H1 (cell line): ENCODE measurements around the gene OS9. TPM values are rescaled to one million over a fixed set of nuclear protein-coding genes. Genes with fewer than 3 reads are reported as not detected.
"Not testable (repeated sequence)": the region's sequence is repeated elsewhere in the genome, so short reads cannot be mapped to it uniquely, and the experiment has no call there.

Source experiments
- CTCF ChIA-PET: fragments of 300-600 bp; sonication (Branson Sonifier 250); formaldehyde crosslinking; loops from one replicate; lab custom pipeline; 2021; ENCODE audit not compliant: partially characterized antibody; lab: Charles Lee
- POLR2A ChIA-PET: fragments of 300-600 bp; sonication (Branson Sonifier 250); formaldehyde crosslinking; loops from one replicate; lab custom pipeline; 2021; ENCODE audit warnings: inconsistent platforms; ENCODE audit not compliant: partially characterized antibody; lab: Charles Lee
- DNase-seq, 2 experiments: peaks; one replicate each; pipeline versions ENCODE4 v3.0.0 to v3.0.0-alpha.2; 2010 to 2022; ENCODE audit warnings: low spot score in 2 of 2, low read depth in 1 of 2, mixed read lengths in 1 of 2
- FAIRE-seq: peaks from 2 replicates; lab custom pipeline; 2011; peaks lifted over from hg19 to GRCh38; lab: Jason Lieb, UNC
- H2AFZ ChIP-seq: 2 replicates; pipeline ENCODE4 v1.8.1; 2012; ENCODE audit warnings: low read length, inconsistent platforms
- H2AK5ac ChIP-seq: 2 replicates; pipeline ENCODE4 v1.6.1; 2013; ENCODE audit warnings: low read depth, low read length
- H2BK120ac ChIP-seq: replicated peaks from 2 replicates; pipeline ENCODE3; 2013; ENCODE audit warnings: low read depth, low read length, inconsistent platforms
- H2BK12ac ChIP-seq: 2 replicates; pipeline ENCODE4 v1.6.1; 2013; ENCODE audit warnings: low read depth, low read length
- H2BK15ac ChIP-seq: 2 replicates; pipeline ENCODE4 v1.6.1; 2013; ENCODE audit warnings: low read length
- H2BK20ac ChIP-seq: 2 replicates; pipeline ENCODE4 v1.6.1; 2013; ENCODE audit warnings: low read length
- H2BK5ac ChIP-seq: 2 replicates; pipeline ENCODE4 v1.6.1; 2013; ENCODE audit warnings: low read depth, low read length
- H3K14ac ChIP-seq: 2 replicates; pipeline ENCODE4 v1.6.1; 2013; ENCODE audit warnings: inconsistent platforms; ENCODE audit not compliant: insufficient read length
- H3K18ac ChIP-seq: 2 replicates; pipeline ENCODE4 v1.6.1; 2013; ENCODE audit warnings: low read length; ENCODE audit errors: extremely low read depth
- H3K23ac ChIP-seq: 2 replicates; pipeline ENCODE4 v1.6.1; 2013; ENCODE audit warnings: inconsistent platforms; ENCODE audit not compliant: insufficient read length
- H3K23me2 ChIP-seq: 2 replicates; pipeline ENCODE4 v1.6.1; 2013; ENCODE audit warnings: low read depth, low read length
- H3K27ac ChIP-seq: 2 replicates; pipeline ENCODE4 v1.6.1; 2011; ENCODE audit warnings: low read depth, low read length, inconsistent platforms
- H3K27me3 ChIP-seq, 4 experiments: replicated peaks in 1 of 4; 1 replicate in 1 of 4; 2 replicates in 3 of 4; pipeline versions ENCODE4 v1.6.1 to v1.8.1; 2011 to 2013; ENCODE audit warnings: low read length in 3 of 4, mild to moderate bottlenecking in 3 of 4, inconsistent platforms in 2 of 4, mixed read lengths in 2 of 4, moderate library complexity in 1 of 4; ENCODE audit not compliant: control insufficient read depth in 3 of 4, insufficient read depth in 3 of 4; ENCODE audit errors: extremely low read depth in 1 of 4
- H3K36me3 ChIP-seq, 4 experiments: 2 replicates each; pipeline versions ENCODE4 v1.6.1 to v1.8.1; 2011 to 2013; ENCODE audit warnings: mild to moderate bottlenecking in 4 of 4, low read length in 3 of 4, moderate library complexity in 2 of 4, control low read depth in 1 of 4, inconsistent platforms in 1 of 4; ENCODE audit not compliant: insufficient read depth in 4 of 4, control insufficient read depth in 2 of 4
- H3K4ac ChIP-seq: replicated peaks from 2 replicates; pipeline ENCODE3; 2013; ENCODE audit warnings: low read length, low read depth, mixed read lengths, inconsistent platforms; ENCODE audit not compliant: insufficient read length
- H3K4me1 ChIP-seq, 4 experiments: replicated peaks in 1 of 4; 1 replicate in 1 of 4; 2 replicates in 3 of 4; pipeline versions ENCODE4 v1.6.1 to v1.8.1; 2011 to 2013; ENCODE audit warnings: low read length in 3 of 4, inconsistent platforms in 2 of 4, mixed read lengths in 1 of 4; ENCODE audit not compliant: insufficient read depth in 4 of 4, control insufficient read depth in 3 of 4
- H3K4me2 ChIP-seq, 2 experiments: 2 replicates each; pipeline versions ENCODE4 v1.6.1 to v1.8.1; 2011 to 2013; ENCODE audit warnings: low read depth in 2 of 2, low read length in 2 of 2, control low read depth in 1 of 2, inconsistent platforms in 1 of 2, mild to moderate bottlenecking in 1 of 2; ENCODE audit not compliant: insufficient read depth in 1 of 2
- H3K4me3 ChIP-seq, 4 experiments: fragments of 200-600, 300-600 bp in 1 of 4; sonication (generic), shearing (Covaris generic), sonication (Bioruptor Twin) in 1 of 4; 2 replicates each; pipeline versions ENCODE4 v1.5.1 to v1.8.1; 2011 to 2016; ENCODE audit warnings: low read length in 4 of 4, low read depth in 3 of 4, control low read depth in 2 of 4, inconsistent platforms in 2 of 4, mild to moderate bottlenecking in 2 of 4, mixed read lengths in 1 of 4, moderate library complexity in 1 of 4; ENCODE audit not compliant: insufficient read depth in 2 of 4; ENCODE audit errors: extremely low read depth in 1 of 4
- H3K56ac ChIP-seq: replicated peaks from 2 replicates; pipeline ENCODE3; 2013; ENCODE audit warnings: low read depth, mild to moderate bottlenecking, mixed read lengths, low read length, inconsistent platforms; ENCODE audit not compliant: insufficient read length
- H3K79me1 ChIP-seq: 2 replicates; pipeline ENCODE4 v1.6.1; 2013; ENCODE audit warnings: low read depth, low read length, control low read depth
- H3K79me2 ChIP-seq, 2 experiments: 2 replicates each; pipeline versions ENCODE4 v1.6.1 to v1.8.1; 2012 to 2013; ENCODE audit warnings: low read length in 2 of 2, mild to moderate bottlenecking in 2 of 2, inconsistent platforms in 1 of 2; ENCODE audit not compliant: insufficient read depth in 2 of 2, control insufficient read depth in 1 of 2
- H3K9ac ChIP-seq, 4 experiments: replicated peaks in 1 of 4; 1 replicate in 1 of 4; 2 replicates in 3 of 4; pipeline versions ENCODE4 v1.6.1 to v1.8.1; 2011 to 2013; ENCODE audit warnings: low read depth in 3 of 4, low read length in 3 of 4, control low read depth in 2 of 4, mild to moderate bottlenecking in 2 of 4, moderate library complexity in 2 of 4, inconsistent platforms in 1 of 4; ENCODE audit errors: extremely low read depth in 1 of 4
- H3K9me3 ChIP-seq, 2 experiments: 2 replicates each; pipeline versions ENCODE4 v1.6.1 to v1.8.1; 2012 to 2013; ENCODE audit warnings: mild to moderate bottlenecking in 2 of 2, moderate library complexity in 2 of 2, control low read depth in 1 of 2, inconsistent platforms in 1 of 2, low read depth in 1 of 2, low read length in 1 of 2, mixed read lengths in 1 of 2; ENCODE audit not compliant: insufficient read depth in 2 of 2
- H4K20me1 ChIP-seq, 2 experiments: replicated peaks in 1 of 2; 2 replicates each; pipeline versions ENCODE3 to v1.8.1; 2011 to 2013; ENCODE audit warnings: inconsistent platforms in 2 of 2, low read length in 2 of 2, mild to moderate bottlenecking in 1 of 2; ENCODE audit not compliant: insufficient read depth in 2 of 2, control insufficient read depth in 1 of 2
- H4K5ac ChIP-seq: 2 replicates; pipeline ENCODE4 v1.6.1; 2013; ENCODE audit warnings: low read length, low read depth, mixed read lengths, inconsistent platforms; ENCODE audit not compliant: insufficient read length
- H4K8ac ChIP-seq: 2 replicates; pipeline ENCODE4 v1.8.0; 2013; ENCODE audit warnings: mild to moderate bottlenecking, moderate library complexity, low read length, inconsistent platforms; ENCODE audit not compliant: insufficient read depth; ENCODE audit errors: extremely low read depth
- H4K91ac ChIP-seq: replicated peaks from 2 replicates; pipeline ENCODE3; 2013; ENCODE audit warnings: low read length, mixed read lengths, inconsistent platforms; ENCODE audit not compliant: insufficient read length
- WGBS, 2 experiments: shearing (Covaris generic) in 1 of 2; methylation state at CpG; one replicate each; pipeline versions ENCODE4 v1.1.6 to v1.1.7; 2013 to 2015; ENCODE audit warnings: low lambda C conversion rate in 2 of 2, mixed read lengths in 2 of 2, inconsistent platforms in 1 of 2, low coverage in 1 of 2, missing lambda C conversion rate in 1 of 2; ENCODE audit not compliant: insufficient replicate concordance in 2 of 2, insufficient coverage in 1 of 2, insufficient read length in 1 of 2; ENCODE audit errors: extremely low coverage in 1 of 2, missing lambda C conversion rate in 1 of 2; 5-methylcytosine and 5-hydroxymethylcytosine counted together
- polyA plus RNA-seq, 7 experiments: library from polyadenylated mRNA; depleted of rRNA in 3 of 7; stranded (reverse) in 5 of 7; unstranded in 2 of 7; fragments of >200 nt in 5 of 7; fragments of 200-250 nt in 2 of 7; gene quantifications; 1 replicate in 5 of 7; 2 replicates in 1 of 7; 4 replicates in 1 of 7; pipeline versions ENCODE4 v1.2.1 to v1.2.3, GENCODE V29; 2011 to 2013; ENCODE audit warnings: missing spikeins in 2 of 7, mixed read lengths in 2 of 7
- total RNA-seq: library from RNA; stranded (reverse); fragmentation: NEBNext Ultra II Directional; extraction: Animal tissue kit (Norgen Biotek cat#: 25700); gene quantifications from 2 replicates; pipeline ENCODE4 v1.2.1, GENCODE V29; 2021

OS9 gene
- total and polyA plus RNA-seq, 2 of the 8 experiments (the other 6 are each of a cell fraction or from before 2014, with no cell fraction given), result 71.0 to 108 TPM

DNA sequence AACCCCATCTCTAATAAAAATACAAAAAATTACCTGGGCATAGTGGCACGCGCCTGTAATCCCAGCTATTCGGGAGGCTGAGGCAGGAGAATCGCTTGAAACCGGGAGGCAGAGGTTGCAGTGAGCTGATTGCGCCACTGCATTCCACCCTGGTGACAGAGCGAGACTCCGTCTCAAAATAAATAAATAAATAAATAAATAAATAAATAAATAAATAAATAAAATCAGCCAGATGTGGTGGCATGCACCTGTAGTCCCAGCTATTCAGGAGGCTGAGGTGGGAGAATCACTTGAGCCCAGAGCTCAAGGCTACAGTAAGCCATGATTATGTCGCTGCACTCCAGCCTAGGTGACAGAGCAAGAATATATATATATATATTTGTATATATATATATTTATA lies 16.0 kb upstream of the OS9 start:
- H3K4me3 ChIP-seq, H3K27ac ChIP-seq, H3K9me3 ChIP-seq, H3K79me1 ChIP-seq, FAIRE-seq, DNase-seq, POLR2A ChIA-PET, H4K8ac ChIP-seq, H2AFZ ChIP-seq, H3K4ac ChIP-seq, H3K56ac ChIP-seq, H3K4me1 ChIP-seq, H2BK120ac ChIP-seq, H3K36me3 ChIP-seq, H4K20me1 ChIP-seq, H4K5ac ChIP-seq, H2BK20ac ChIP-seq, H2BK12ac ChIP-seq, H3K79me2 ChIP-seq, H3K14ac ChIP-seq, H3K18ac ChIP-seq, H2BK5ac ChIP-seq, H2AK5ac ChIP-seq, H3K23ac ChIP-seq, H3K4me2 ChIP-seq, CTCF ChIA-PET, H2BK15ac ChIP-seq, H3K9ac ChIP-seq, H3K27me3 ChIP-seq, H3K23me2 ChIP-seq, H4K91ac ChIP-seq: not testable (repeated sequence)
- 91% methylated on average over 9 of the region's 9 CpGs; no CpG with 5 or more reads in 1 of the 2 experiments for WGBS, 2 experiments
